SJSA1 (cell line): Measurements from ENCODE around the gene CST7. TPM values are rescaled to one million over a fixed set of nuclear protein-coding genes. Genes with fewer than 3 reads are reported as not detected.
A peak's percentile ranks its signal among the peaks of the same experiment; 100 is the strongest.

Experiments used
- DNase-seq, 2 experiments: peaks; one replicate each; pipeline ENCODE4 v3.0.0-alpha.2; 2015 to 2020; ENCODE audit warnings: low spot score in 2 of 2, low read depth in 1 of 2
- H3K27ac ChIP-seq: fragments of 250-450 bp; sonication (Bioruptor Pico); 2 replicates; pipeline ENCODE4 v1.5.1; 2020; ENCODE audit warnings: mild to moderate bottlenecking, moderate library complexity
- H3K27me3 ChIP-seq: fragments of 250-450 bp; sonication (Bioruptor Pico); replicated peaks from 2 replicates; pipeline ENCODE4 v1.5.1; 2020; ENCODE audit warnings: mild to moderate bottlenecking, moderate library complexity
- H3K36me3 ChIP-seq: fragments of 250-450 bp; sonication (Bioruptor Pico); 2 replicates; pipeline ENCODE4 v1.5.1; 2020; ENCODE audit warnings: mild to moderate bottlenecking
- H3K4me1 ChIP-seq: fragments of 250-450 bp; sonication (Bioruptor Pico); replicated peaks from 2 replicates; pipeline ENCODE4 v1.6.1; 2021; ENCODE audit warnings: mild to moderate bottlenecking
- H3K4me3 ChIP-seq: fragments of 250-450 bp; sonication (Bioruptor Pico); 2 replicates; pipeline ENCODE4 v1.5.1; 2020; ENCODE audit warnings: mild to moderate bottlenecking
- H3K9me3 ChIP-seq: fragments of 250-450 bp; sonication (Bioruptor Pico); replicated peaks from 2 replicates; pipeline ENCODE4 v1.5.1; 2020; ENCODE audit warnings: mild to moderate bottlenecking
- total RNA-seq: library from RNA; depleted of rRNA; stranded (reverse); fragments of >200 nt; shearing (Covaris generic); gene quantifications from 2 replicates; pipeline ENCODE4 v1.2.3, GENCODE V29; 2014; rRNA removed

The CST7 gene
- total RNA-seq, 1 experiment from 2014 or later, result not detected

GRCh38 chr20:25007491-25008305, 58.6 kb downstream of the CST7 start:
- peak in 1 of 2 experiments; percentile 41 for DNase-seq
- H3K4me3 ChIP-seq, result no peak overlapping the region
- no peaks in the 10 kb centered on the region for H3K9me3 ChIP-seq
- H3K27ac ChIP-seq, result no peak overlapping the region
- peaks cover 16% of the 10 kb centered on the region for H3K4me1 ChIP-seq
- no peaks in the 10 kb centered on the region for H3K27me3 ChIP-seq
- H3K36me3 ChIP-seq, result no peaks in the 10 kb centered on the region

GRCh38 chr20:25008388-25009217, 59.5 kb downstream of the CST7 start:
- H3K27me3 ChIP-seq, result no peaks in the 10 kb centered on the region
- H3K4me3 ChIP-seq, result no peak overlapping the region
- no peak overlapping the region for H3K27ac ChIP-seq
- H3K9me3 ChIP-seq, result no peaks in the 10 kb centered on the region
- H3K4me1 ChIP-seq, result peaks cover 16% of the 10 kb centered on the region
- DNase-seq, result peak in 1 of 2 experiments; percentile 28
- no peaks in the 10 kb centered on the region for H3K36me3 ChIP-seq

Other genes starting within 250 kb of the CST7 start
- 163 and 167 TPM in 2 replicates for gene APMAP, start 43.5 kb downstream of the CST7 start, total RNA-seq
- 3.8 and 4.9 TPM in 2 replicates for gene ACSS1, start 108.9 kb downstream of the CST7 start, total RNA-seq
- not detected in 2 replicates for gene VSX1, start 132.9 kb downstream of the CST7 start, total RNA-seq
- 68.0 and 77.0 TPM in 2 replicates for gene ENTPD6, start 246.4 kb downstream of the CST7 start, total RNA-seq